ENCODE data around the gene EIF2A.
"Not testable (repeated sequence)": the region's sequence is repeated elsewhere in the genome, so short reads cannot be mapped to it uniquely, and the experiment has no call there.

Gene EIF2A

DNA sequence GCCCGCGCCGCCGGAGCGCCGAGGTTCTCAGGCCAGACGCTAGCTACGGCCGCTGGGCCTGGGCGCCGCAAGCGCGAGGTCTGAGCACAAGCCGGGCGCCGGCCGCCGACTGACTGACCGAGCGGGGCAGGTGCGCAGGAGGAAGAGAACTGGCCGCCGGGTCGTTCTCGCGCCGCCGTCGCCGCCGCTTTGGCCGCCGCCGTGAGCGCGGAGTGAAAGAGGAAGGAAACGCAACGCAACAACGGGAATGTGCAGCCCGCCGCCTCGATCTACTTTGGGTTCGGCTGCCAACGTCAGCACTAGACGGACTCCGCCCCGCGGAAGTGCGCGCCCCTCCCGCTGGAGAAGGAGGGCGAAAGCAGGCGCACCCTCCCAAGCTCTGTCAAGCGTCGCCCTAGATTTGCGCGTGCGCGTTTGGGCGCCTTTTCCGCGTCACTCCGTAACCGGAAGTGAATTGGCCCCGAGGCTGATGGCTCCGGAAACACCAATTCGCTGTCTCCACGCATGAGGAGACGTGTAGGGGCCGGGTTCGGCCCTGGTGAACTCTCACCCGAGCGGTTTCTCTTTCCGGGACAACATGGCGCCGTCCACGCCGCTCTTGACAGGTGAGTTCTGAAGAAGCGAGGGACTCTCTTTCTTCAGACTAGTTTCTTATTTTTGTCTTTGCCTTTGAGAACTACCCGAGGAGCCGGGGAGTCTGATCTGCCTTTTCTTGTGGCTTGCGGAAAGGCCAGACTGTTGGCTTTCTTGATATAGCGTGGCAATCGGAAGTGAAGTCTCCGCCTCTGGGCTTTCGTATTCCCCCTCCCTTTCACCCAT lies at the start of gene EIF2A, which contains the start of gene SERP1:
TSS of gene EIF2A (plus strand) at position 562 of the 819 bp plus-strand sequence. CDS start at position 578, 16 bp downstream.
TSS of gene SERP1 (minus strand) at position 271 of the 819 bp plus-strand sequence. CDS start 361 bp downstream, outside the sequence.
- Histone ChIP-seq H3K9me3 (ENCODE audit: low read length) (no peaks in the 10 kb centered on the region), H3K27me3 (ENCODE audit: insufficient read depth, low read length) (no peaks in the 10 kb centered on the region), H3K4me1 (ENCODE audit: insufficient read depth, low read length) (peaks cover 28% of the 10 kb centered on the region), H3K36me3 (ENCODE audit: insufficient read depth, low read length) (peaks cover 17% of the 10 kb centered on the region), H3K4me3 (ENCODE audit: low read length) (peak within 1 kb of the TSS; percentile 64), H2AFZ (ENCODE audit: low read depth, low read length) (peak within 1 kb of the TSS; percentile 51)

DNA sequence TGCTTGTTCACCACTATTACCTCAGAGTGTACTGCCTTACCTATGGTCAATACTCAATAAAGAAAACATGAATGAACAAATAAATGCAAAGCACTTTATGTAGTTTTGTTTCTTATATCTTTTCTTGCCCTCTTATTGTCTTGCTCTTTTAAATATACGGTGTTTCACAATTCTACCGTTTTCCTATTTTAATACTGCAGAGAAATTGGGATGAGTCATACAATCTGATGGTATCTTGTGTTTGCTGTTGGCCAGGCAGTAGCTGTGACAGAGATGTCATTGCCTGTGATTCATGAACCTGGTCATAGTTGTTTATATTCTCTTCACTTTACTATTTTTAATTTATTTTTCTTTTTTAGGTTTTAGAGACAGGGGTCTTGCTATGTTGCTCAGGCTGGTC lies 48.6 kb upstream of the EIF2A start:
- H3K4me1 ChIP-seq (ENCODE audit: insufficient read depth, low read length) = peaks cover 17% of the 10 kb centered on the region
- H3K36me3 ChIP-seq (ENCODE audit: insufficient read depth, low read length) = no peaks in the 10 kb centered on the region
- peaks cover 7% of the 10 kb centered on the region for H3K9me3 ChIP-seq (ENCODE audit: low read length)
- H2AFZ ChIP-seq (ENCODE audit: low read depth, low read length) = no peak overlapping the region
- no peak overlapping the region for H3K4me3 ChIP-seq (ENCODE audit: low read length)
- H3K27me3 ChIP-seq (ENCODE audit: insufficient read depth, low read length) = no peaks in the 10 kb centered on the region

DNA sequence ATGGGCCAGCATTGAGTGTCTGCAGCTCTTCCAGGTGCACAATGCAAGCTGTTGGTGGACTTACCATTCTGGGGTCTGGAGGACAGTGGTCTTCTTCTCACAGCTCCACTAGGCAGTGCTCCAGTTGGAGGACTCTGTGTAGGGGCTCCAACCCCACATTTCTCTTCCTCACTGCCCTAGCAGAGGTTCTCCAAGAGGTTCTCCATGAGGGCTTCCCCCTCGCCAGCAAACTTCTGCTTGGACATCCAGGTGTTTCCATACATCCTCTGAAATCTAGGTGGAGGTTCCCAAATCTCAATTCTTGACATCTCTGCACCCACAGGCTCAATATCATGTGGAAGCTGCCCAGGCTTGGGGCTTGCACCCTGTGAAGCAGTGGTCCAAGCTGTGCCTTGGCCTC lies 45.6 kb upstream of the EIF2A start:
- not testable (repeated sequence) for H3K27me3 ChIP-seq (ENCODE audit: insufficient read depth, low read length); H2AFZ ChIP-seq (ENCODE audit: low read depth, low read length); H3K9me3 ChIP-seq (ENCODE audit: low read length); H3K4me3 ChIP-seq (ENCODE audit: low read length); H3K4me1 ChIP-seq (ENCODE audit: insufficient read depth, low read length); H3K36me3 ChIP-seq (ENCODE audit: insufficient read depth, low read length)

DNA sequence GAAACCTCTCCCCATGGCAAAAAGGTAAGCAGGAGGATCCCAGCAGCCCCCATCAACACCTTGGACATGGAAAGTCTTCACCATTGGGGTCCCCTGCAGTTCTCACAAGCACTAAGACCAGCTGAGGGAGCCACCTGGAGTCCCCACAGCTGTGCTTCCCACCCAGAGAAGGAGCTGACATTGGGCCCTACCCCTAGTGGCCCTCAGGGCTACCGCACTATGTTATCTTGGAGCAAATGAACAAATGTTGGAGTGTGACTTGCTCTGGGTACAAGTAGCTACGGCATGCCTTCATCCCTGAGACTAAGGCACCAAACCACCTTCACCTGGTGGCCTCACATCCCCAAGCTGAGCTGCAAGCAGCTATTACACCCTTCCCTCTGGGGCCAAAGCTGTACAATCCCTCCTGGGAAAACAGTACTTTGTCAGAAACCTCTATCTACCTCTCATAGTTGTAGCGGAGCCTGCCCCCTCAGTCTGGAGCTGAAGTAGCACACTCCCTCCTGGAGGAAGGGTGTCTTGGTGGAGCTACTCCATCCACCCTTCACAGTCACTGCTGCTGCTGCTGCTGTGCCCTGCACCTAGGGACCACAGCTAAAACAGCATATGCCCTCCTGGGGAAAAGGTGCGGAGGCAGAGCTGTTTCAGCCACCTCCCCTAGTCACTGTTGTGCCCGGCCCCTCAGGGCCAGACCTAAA lies 43.0 kb upstream of the EIF2A start:
- H3K9me3 ChIP-seq (ENCODE audit: low read length) = peaks cover 7% of the 10 kb centered on the region
- no peak overlapping the region for H2AFZ ChIP-seq (ENCODE audit: low read depth, low read length)
- no peaks in the 10 kb centered on the region for H3K36me3 ChIP-seq (ENCODE audit: insufficient read depth, low read length)
- H3K27me3 ChIP-seq (ENCODE audit: insufficient read depth, low read length) = no peaks in the 10 kb centered on the region
- no peaks in the 10 kb centered on the region for H3K4me1 ChIP-seq (ENCODE audit: insufficient read depth, low read length)
- H3K4me3 ChIP-seq (ENCODE audit: low read length) = no peak overlapping the region

DNA sequence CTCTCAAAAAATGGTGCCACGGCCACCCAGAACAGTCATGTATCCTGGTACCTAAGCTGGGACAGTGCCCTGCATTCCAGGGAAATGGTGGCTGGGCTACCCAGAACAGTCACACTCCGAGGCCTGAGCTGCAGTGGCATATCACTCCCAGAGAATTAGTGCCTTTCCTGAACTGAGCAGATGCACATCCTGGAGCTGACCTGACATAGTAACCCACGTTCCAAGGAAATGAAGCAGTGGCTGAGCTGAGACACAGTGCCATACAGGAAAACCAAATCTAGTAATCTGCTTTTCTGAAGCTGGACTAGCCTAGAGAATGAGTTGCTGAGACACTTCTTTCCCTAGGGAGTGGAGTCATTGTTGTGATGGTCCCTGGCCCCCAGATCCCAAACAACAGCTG lies 42.1 kb upstream of the EIF2A start:
- Histone ChIP-seq H3K4me1 (ENCODE audit: insufficient read depth, low read length) (no peaks in the 10 kb centered on the region), H3K36me3 (ENCODE audit: insufficient read depth, low read length) (no peaks in the 10 kb centered on the region), H2AFZ (ENCODE audit: low read depth, low read length) (no peak overlapping the region), H3K27me3 (ENCODE audit: insufficient read depth, low read length) (no peaks in the 10 kb centered on the region), H3K4me3 (ENCODE audit: low read length) (no peak overlapping the region), H3K9me3 (ENCODE audit: low read length) (peaks cover 7% of the 10 kb centered on the region)

DNA sequence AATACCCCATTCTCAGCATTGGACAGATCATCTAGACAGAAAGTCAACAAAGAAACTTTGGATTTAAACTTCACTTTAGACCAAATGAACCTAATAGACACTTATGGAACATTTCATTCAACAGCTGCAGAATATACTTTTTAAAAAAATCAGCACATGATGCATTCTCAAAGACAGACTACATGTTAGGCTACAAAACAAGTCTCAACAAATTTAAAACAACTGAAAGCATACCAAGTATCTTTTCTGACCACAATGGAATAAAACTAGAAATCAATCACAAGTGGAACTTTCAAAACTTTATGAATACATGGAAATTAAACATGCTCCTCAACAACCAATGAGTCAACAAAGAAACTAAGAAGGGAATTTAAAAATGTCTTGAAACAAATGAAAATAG lies 38.2 kb upstream of the EIF2A start:
- peaks cover 24% of the 10 kb centered on the region for H3K4me1 ChIP-seq (ENCODE audit: insufficient read depth, low read length)
- H3K27me3 ChIP-seq (ENCODE audit: insufficient read depth, low read length) = no peaks in the 10 kb centered on the region
- H3K9me3 ChIP-seq (ENCODE audit: low read length) = no peaks in the 10 kb centered on the region
- H2AFZ ChIP-seq (ENCODE audit: low read depth, low read length) = no peak overlapping the region
- H3K4me3 ChIP-seq (ENCODE audit: low read length) = no peak overlapping the region
- H3K36me3 ChIP-seq (ENCODE audit: insufficient read depth, low read length) = no peaks in the 10 kb centered on the region

DNA sequence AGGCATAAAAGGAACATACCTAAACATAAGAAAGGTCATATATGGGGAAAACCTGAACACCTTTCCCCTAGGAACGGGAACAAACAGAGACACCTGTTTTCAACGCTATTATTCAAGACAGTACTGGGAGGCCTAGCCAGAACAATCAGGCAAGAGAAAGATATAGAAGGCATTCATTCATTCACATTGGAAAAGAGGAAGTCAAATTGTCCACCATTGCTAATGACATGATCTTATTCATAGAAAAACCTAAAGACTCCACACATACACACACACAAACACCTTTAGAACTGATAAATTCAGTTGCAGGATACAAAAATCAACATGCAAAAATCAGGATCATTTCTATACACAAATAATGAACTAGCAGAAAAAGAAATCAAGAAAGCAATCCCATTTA lies 36.8 kb upstream of the EIF2A start:
- Histone ChIP-seq H2AFZ (ENCODE audit: low read depth, low read length) (no peak overlapping the region), H3K4me1 (ENCODE audit: insufficient read depth, low read length) (peaks cover 24% of the 10 kb centered on the region), H3K27me3 (ENCODE audit: insufficient read depth, low read length) (no peaks in the 10 kb centered on the region), H3K9me3 (ENCODE audit: low read length) (no peaks in the 10 kb centered on the region), H3K36me3 (ENCODE audit: insufficient read depth, low read length) (no peaks in the 10 kb centered on the region), H3K4me3 (ENCODE audit: low read length) (no peak overlapping the region)

DNA sequence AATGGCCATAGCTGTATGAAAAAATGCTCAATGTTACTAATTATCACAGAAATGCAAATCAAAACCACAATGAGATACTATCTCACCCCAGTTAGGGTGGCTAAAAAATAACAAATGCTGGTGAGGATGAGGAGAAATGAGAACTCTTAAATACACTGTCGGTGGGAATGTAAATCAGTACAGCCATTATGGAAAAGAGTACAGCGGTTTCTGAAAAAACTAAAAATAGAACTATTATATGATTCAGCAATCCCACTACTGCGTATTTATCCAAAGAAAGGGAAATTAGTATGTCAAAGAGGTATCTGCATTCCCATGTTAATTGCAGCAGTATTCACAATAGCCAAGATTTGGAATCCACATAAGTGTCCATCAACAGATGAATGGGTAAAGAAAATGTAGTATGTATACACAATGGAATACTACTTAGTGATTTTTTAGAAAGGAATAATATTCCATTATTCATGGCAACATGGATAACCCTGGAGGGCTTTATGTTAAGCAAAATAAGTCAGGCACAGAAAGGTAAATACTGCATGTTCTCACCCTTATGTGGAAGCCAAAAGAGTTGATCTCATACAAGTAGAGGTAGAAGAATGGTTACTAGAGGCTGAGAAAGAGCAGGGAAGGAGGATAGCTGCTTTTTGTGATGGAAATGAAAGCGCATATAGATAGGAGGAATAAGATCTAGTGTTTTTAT lies 35.3 kb upstream of the EIF2A start:
- H3K27me3 ChIP-seq (ENCODE audit: insufficient read depth, low read length) = no peaks in the 10 kb centered on the region
- H3K4me1 ChIP-seq (ENCODE audit: insufficient read depth, low read length) = peaks cover 24% of the 10 kb centered on the region
- no peak overlapping the region for H3K4me3 ChIP-seq (ENCODE audit: low read length)

DNA sequence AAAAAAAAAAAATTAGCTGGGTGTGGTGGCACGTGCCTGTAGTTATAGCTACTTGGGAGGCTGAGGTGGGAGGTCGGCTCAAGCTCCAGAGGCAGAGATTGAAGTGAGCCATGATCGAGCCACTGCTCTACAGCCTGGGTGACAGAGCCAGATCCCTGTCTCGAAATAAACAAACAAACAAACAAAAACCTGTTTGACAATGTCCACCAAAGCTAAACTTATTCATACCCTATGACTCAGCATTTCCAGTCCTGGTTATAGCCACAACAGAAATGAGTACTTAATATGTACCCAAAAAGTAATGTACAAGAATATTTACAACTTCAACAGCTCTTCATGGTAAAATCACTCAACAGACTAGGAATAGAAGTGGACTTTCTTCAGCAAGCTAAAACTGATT lies 31.4 kb upstream of the EIF2A start:
- Histone ChIP-seq H3K9me3 (ENCODE audit: low read length) (no peaks in the 10 kb centered on the region), H2AFZ (ENCODE audit: low read depth, low read length) (no peak overlapping the region), H3K4me1 (ENCODE audit: insufficient read depth, low read length) (peaks cover 24% of the 10 kb centered on the region), H3K4me3 (ENCODE audit: low read length) (no peak overlapping the region), H3K27me3 (ENCODE audit: insufficient read depth, low read length) (no peaks in the 10 kb centered on the region), H3K36me3 (ENCODE audit: insufficient read depth, low read length) (no peaks in the 10 kb centered on the region)

More for the DNA sequence above, 35.3 kb upstream of the EIF2A start:
- Histone ChIP-seq H3K9me3 (ENCODE audit: low read length) (no peaks in the 10 kb centered on the region), H2AFZ (ENCODE audit: low read depth, low read length) (no peak overlapping the region), H3K36me3 (ENCODE audit: insufficient read depth, low read length) (no peaks in the 10 kb centered on the region)

DNA sequence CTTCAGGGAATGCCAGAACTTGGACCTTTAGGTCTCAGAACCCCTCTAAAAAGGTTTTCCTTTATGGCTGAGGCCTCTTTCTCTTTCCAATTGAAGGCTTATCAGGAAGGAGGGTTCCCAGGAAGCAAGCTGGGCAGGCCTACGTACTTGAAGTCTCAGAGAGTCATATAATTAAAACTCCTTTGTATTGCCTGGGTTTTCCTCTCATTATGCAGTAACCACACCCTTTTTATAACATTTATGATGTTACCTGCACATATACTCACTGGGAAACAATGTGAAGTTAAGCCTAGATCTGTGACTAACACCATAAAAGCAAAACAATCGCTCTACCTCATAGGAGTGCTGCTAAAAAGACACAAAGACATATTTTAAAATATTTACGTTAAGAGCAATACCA lies 27.6 kb upstream of the EIF2A start:
- H3K36me3 ChIP-seq (ENCODE audit: insufficient read depth, low read length) = no peaks in the 10 kb centered on the region
- peaks cover 10% of the 10 kb centered on the region for H3K4me1 ChIP-seq (ENCODE audit: insufficient read depth, low read length)
- no peak overlapping the region for H3K4me3 ChIP-seq (ENCODE audit: low read length)
- H2AFZ ChIP-seq (ENCODE audit: low read depth, low read length) = no peak overlapping the region
- no peaks in the 10 kb centered on the region for H3K27me3 ChIP-seq (ENCODE audit: insufficient read depth, low read length)
- H3K9me3 ChIP-seq (ENCODE audit: low read length) = no peaks in the 10 kb centered on the region

DNA sequence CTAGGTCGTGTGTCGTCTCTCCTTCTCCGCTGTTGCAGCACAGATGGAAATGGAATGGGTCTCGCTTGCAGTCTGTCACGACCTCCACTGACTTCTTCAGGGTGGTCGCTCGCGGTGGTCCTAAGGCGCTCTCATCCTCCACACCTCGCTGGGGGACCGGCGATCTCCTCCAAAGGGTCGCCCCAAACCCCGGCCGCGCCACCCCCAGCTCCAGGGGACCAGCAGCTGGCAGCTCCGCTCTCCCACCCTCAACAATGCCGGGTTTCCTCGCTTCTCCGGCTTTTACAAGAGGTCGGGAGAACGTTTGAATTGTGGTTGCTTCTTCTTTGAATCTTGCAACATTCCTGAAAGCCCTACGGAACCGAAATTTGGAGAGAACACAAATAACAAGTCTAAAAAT lies 26.2 kb upstream of the EIF2A start:
- Histone ChIP-seq H3K27me3 (ENCODE audit: insufficient read depth, low read length) (no peaks in the 10 kb centered on the region), H3K4me3 (ENCODE audit: low read length) (no peak overlapping the region), H3K9me3 (ENCODE audit: low read length) (no peaks in the 10 kb centered on the region), H3K4me1 (ENCODE audit: insufficient read depth, low read length) (peaks cover 10% of the 10 kb centered on the region), H2AFZ (ENCODE audit: low read depth, low read length) (no peak overlapping the region), H3K36me3 (ENCODE audit: insufficient read depth, low read length) (no peaks in the 10 kb centered on the region)

DNA sequence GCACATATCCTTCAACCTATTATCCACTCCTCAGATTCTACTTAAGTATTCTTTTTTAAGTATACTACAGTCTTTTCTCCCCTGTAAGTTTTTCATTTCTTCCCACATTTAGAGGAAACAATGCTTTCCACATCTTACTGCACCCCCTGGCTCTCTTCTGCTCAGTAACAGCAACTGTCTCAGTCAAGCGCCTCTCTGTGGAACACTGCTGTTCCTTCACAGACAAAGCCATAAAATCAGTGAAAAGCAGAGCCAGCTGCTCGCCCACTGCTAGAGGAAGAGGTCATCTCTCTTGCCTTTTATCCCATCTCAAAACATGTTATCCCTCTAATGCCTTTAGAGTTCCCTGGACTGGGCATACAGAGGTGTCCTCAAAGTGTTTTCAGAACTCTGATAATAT lies 25.1 kb upstream of the EIF2A start:
- peak overlapping the region; percentile 74 for H2AFZ ChIP-seq (ENCODE audit: low read depth, low read length)
- H3K4me3 ChIP-seq (ENCODE audit: low read length) = no peak overlapping the region

DNA sequence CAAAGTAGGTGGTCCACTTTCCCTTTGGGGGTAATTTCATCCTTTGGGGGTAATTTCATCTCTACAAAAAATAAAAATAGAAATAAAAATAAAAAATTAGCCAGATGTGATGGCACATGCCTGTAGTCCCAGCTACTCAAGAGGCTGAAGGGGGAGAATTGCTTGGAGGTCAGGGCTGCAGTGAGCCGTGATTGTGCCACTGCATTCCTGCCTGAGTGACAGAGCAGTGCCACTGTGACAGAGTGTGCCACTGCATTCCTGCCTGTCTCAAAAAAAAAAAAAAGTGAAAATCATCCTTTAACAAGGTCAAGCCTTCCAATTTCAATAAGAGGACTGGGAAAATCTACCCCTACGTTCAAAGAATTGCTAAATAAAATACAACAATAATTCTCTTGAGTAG lies 23.0 kb upstream of the EIF2A start:
- peaks cover 10% of the 10 kb centered on the region for H3K4me1 ChIP-seq (ENCODE audit: insufficient read depth, low read length)
- no peaks in the 10 kb centered on the region for H3K9me3 ChIP-seq (ENCODE audit: low read length)
- no peaks in the 10 kb centered on the region for H3K36me3 ChIP-seq (ENCODE audit: insufficient read depth, low read length)
- H3K4me3 ChIP-seq (ENCODE audit: low read length) = no peak overlapping the region
- H3K27me3 ChIP-seq (ENCODE audit: insufficient read depth, low read length) = no peaks in the 10 kb centered on the region
- H2AFZ ChIP-seq (ENCODE audit: low read depth, low read length) = no peak overlapping the region

More for the DNA sequence above, 25.1 kb upstream of the EIF2A start:
- peaks cover 10% of the 10 kb centered on the region for H3K4me1 ChIP-seq (ENCODE audit: insufficient read depth, low read length)
- H3K36me3 ChIP-seq (ENCODE audit: insufficient read depth, low read length) = no peaks in the 10 kb centered on the region
- H3K27me3 ChIP-seq (ENCODE audit: insufficient read depth, low read length) = no peaks in the 10 kb centered on the region
- H3K9me3 ChIP-seq (ENCODE audit: low read length) = no peaks in the 10 kb centered on the region

Measured in neuron (in vitro differentiated cells).